DMS 273 treated with DMSO at 0.1 percent for 48 hours (cell line): ENCODE measurements around the gene PDHB.

Source experiments
- DNase-seq: peaks from one replicate; lab custom pipeline; 2025; lab: John Stamatoyannopoulos, UW

The PDHB gene

DNA sequence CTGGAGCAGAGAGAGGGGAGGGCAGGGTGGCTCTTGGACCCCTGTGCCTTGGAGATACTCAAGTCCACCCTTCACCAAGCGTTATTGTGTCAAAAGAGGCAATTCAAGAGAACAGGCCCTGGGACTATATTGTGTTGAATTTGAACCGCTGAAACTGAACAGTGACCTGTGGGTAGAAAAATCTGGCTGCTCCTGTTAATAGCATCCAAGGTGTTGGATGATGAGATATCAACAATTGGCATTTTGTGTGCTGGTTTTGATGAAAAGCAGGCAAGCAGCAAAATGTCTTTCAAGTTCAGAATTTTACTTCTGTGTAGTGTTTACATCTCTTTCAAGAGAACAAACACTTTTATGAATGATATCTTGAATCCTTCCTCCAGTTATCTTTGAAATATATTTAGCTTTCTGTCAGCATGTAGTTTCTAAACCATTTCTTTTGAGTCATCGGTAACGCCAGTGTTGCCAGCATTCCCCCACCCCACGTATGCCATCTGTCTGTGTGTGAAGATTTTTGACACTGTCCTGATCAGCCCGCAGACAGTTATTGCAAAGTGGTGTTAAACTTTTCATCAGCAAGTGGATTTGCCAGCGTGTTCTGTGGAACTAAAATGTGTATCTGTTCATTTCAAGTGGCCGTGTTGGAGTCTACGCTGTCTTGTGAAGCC, 34.8 kb downstream of the PDHB start:
- no peak for DNase-seq

DNA sequence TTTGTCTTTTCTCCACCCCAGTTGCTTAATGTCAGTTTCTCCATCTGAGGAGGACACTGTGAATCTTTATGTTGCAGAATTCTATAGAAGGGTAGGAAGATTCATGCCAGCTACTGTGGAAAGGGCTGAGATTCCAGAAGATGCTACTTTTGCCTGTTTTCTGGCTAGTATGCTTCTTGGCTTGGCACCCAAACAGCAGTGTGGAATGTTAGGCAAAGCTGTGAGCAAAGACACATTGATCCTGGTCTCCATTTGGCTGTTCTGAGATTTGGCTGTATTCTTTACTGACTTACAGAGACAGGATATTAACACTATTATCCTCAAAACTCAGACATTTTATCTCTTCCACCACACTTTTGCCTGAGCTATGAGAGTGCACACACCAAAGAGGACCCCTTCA, 39.3 kb downstream of the PDHB start:
- no peak for DNase-seq

DNA sequence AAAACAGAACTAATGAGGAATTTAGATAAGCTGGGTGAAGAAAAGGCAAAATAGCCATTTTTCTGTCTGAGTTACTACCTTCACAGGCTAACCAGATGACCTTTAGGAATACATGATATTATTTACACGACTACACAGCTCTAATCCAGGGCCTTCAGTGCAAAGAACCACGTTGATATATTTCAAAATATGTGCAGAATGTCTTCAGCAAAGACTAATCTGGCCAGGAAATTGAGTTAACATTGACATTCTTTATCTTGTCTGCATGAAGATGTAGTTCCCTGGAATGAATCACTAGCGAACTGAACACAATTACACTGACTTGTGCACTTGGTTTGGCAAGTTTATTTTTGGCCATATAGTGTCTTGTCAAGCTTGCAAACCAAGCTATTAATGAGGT, 41.5 kb downstream of the PDHB start:
- DNase-seq: no peak

DNA sequence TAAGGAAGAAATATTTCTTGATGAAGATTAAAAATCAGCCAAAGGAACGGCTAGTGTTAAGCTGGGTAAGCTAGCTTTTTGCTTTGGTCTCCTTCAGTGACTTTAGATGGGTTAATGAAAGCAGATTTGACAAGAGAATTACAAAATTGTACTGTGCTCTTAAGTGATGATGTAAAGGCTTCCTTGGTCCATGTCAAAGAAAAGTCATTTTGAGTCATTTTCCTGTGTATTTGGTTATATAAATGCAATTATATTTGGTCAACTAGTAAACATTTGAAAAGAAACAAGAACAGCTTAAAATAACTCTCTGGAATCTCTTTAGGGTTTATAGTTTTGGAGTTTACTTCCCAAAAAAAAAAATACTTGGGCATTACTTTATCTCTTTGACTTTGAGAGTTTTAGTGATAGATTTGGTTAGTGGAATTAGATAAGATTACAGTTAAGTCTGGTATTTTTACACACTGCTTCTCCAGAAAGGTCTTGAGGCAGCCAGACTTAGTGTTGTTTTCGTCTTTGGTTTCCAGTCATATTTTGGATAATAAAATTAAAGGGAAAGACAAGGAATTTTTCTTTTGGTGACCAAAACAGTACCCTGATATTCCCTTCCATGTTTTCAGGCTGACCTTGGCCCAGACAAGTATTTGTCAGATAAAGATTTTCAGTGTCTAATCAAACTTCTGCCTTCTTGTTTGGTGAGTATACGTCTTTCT, 42.3 kb downstream of the PDHB start:
- DNase-seq: no peak

DNA sequence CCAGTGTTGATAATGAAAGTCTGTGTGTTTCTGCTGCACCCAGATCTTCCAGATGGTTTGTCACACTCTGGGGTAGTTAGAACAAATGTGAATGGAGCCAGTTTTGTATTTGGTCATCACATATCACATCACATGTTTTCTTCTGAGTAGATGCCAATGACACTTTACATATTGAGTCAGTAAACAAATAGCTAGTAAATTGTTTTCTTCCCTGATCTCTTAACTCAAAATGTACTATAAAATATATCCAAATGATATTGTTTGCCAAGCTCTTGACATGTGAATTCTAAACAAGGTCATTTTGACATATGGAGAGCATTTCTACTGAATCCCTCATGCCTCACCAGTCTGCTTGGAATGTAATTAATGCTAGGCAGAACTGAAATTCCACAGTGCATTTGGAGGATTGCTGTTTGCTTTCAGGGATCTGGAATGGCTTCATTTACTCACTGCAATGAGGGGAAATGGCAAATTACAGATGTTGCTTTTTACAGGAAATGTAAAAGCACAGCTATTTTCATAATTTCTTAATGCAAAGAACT, 45.0 kb downstream of the PDHB start:
- no peak for DNase-seq

DNA sequence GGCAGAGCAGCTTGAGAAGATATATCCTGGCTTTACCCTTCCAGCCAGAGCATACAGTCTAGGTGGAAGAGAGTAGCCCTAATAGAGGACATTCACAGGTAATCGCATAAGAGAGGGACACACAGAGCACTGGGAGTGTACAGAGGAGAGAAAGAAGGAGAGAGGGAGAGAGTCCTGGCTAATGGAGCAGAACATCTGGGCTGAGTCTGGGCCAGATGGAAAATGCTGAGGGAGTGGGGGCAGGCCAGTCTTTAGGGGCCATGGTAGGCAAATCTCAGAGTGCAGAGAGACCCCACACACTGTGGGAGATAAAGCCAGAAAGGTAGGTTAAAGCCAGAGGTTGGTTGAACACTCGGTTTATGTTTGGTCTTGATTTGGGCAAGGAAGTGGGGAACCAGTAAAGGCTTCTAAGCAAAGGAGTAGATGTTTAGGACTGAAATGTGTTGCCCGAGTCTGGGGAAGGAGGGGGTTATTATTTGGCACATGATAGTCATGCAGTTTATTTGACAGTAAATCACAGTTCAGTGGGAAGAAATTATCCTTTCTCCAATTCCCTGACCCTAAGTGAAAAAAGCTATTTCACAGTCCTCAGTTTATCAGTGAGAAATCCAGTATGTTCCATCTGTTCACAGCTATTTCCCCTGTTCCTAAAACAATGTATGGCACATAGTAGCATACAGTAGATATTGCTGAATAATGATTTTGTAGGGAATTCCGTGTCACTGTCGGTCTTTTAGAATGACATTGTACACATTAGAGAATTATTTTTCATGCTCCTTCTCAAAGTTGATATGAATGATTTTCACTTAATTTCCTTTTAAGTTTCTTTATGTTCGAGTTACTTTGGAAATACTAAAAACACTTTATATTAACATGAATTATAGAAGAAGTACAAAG, 45.7 kb downstream of the PDHB start:
- peak; percentile 51 for DNase-seq

DNA sequence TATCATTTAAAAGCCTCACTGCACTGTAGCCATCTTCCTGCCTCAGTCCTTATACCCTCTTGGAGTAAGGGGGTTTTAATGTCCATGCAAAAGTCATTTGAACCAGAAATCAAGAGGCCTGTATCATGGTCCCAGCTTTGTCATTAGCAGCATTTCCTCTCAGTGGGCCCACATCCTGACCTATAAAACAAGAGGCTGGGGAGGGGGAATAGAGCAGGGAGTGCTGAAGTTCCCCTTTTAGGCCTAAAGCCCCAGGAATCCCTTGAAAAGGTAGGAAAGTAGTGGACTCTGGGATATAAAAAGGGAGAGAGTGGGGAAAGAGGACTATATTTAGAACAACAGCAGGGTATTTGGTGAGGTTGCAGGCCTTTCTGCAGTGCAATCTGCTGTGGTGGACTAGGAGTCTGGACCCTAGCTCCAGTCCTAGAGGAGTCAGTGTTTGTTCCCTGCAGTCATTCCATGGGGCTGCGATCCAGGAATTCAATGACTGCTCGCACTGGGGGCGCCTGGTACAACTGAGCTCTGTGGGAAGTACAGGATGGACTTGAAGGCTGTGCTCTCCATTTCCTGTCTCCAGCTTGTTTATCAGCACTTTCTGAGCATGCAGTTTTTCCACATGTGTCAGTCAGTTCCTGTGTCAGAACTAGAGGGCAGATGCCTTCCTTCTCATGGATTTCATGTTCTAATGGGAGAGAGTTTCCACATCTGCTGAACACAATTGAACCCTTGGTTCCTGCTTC, 46.8 kb downstream of the PDHB start:
- no peak for DNase-seq

DNA sequence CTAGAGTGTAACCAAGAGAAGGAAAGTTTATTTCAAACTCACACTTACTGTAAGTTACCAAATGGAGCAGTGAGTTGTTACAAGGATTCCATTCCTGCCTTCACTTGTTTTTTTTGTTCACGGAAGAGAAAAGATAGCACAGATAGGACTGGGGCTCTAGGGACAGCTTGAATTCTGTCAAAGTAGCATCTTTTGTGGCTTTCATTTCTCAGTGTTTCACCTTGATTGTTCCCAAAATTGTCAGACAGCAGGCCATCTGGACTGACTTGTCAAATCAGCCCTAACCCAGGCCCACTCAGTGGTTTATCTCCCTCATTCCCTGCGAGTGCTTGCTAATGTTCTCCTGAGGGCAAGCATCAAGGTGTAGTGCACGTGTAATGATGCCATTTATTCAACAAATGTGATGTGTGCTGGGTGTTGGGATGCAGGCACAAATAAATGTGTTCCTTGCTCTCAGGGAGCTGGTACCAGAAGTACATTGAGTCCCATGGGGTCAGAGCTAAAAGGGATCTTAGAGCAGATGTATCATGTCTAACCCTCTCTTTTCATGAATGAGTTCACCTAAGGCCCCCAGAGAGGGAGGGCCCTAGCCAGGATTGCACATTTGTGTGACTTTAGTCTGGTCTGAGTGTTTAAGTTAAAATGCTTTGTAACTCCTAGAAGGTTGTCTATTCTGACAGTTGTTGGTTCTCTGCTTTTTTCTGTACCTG, 49.1 kb downstream of the PDHB start:
- no peak for DNase-seq

DNA sequence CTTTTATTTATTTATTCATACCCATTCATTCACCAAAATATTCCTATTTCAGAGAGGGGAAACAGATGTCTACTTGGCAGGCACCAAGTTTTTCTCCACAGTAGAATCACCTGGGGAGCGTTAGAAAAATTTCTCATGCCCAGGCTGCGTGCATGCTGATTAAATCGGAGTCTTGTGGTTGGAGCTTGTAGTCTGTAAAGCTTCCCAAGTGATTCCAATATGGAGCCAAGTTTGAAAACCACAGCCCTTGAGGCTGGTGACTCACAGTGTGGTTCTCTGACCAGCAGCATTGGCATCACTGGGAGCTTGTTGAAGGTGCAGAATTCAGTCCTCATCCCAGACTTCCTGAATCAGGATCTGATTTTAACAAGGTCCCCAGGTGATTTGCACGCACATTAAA, 49.7 kb downstream of the PDHB start:
- DNase-seq: peak; percentile 20

DNA sequence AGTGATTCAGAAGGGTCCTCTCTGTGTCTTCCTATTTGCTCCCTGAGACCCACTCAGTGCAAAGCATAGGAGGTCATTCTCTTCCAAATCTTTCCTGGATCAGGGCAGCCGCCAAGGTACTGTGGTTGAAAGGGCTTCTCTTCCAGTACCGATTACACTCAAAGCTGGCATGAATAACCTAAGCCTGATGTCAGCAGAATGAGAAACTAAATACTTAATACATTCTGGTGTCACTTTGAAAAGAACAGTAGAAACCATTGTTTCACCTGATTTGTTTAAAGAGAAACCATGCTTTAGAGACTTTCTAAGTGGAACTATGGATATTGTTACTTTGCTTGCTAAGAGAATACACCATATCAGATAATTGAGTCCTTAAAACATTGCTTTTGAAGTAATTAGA, 50.2 kb downstream of the PDHB start:
- no peak for DNase-seq

DNA sequence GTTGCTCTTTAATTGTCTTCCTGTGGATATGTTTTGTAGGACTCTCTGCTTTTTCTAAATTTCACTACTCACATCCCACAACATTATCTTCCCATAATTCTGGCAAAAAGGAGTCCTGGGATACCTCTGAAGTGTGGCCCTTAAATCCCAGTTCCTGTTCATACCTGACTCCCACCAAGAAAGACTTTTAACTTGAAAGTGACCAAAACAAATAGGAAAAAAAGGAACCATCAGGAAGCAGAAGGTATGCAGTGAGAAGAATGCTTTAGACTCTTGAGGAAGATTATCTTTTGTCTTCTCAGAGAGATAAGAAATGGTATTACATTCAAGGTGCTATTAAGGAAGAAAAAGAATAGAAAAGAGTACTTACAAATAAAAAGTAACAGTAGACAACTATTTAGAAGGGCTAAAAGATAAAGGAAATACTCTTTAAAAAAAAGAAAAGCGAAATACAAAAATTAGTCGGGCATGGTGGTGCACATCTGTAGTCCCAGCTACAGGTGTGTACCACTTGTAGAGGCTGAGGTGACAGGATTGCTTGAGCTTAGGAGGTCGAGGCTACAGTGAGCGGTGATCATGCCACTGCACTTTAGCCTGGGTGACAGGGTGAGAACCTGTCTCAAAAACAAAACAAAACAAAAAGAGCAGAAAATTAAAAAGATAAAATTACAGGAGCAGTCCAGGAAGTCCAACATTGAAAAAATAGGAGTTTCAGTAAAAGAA, 54.1 kb downstream of the PDHB start:
- no peak for DNase-seq

DNA sequence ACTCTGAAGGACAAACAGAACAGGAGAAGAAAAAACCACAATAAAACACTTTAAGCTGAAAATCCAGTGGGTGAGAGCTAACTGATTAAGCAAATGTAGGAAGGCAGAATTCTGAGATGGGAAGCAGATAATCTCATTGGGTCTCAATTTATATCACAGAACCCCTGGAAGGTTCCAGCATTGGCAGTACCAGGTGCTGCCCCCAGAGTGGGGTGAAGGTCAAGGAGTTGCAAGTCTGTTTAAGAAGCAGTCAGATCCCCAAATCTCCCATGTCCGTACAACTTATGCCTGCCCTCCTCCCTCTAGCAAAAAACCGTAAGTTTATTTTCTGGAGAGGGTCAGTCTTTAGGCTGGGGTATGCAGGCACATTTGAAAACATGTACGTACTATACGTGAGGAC, 55.9 kb downstream of the PDHB start:
- DNase-seq: no peak
